Stimulated activated memory B cell treated with anti-CD40 and anti-IgM and Interleukin-4, amounts not matched to agents 10 μg/mL and 1 μg/mL and 100 μg/mL, for 72 hours (primary cell): ENCODE data around the gene RBM38.
"Not testable (repeated sequence)": the region's sequence is repeated elsewhere in the genome, so short reads cannot be mapped to it uniquely, and the experiment has no call there.

Source experiments
- ATAC-seq: fragments of 150-1000 bp; cut with Tn5 transposase; 2 replicates; pipeline ENCODE4 v1.10.0; 2021
- H3K27ac Mint-ChIP-seq: one replicate; pipeline ENCODE4 v1.8.0; 2022; ENCODE audit warnings: mild to moderate bottlenecking, mixed read lengths
- H3K27me3 Mint-ChIP-seq: one replicate; pipeline ENCODE4 v1.8.0; 2022; ENCODE audit warnings: mixed read lengths
- H3K36me3 Mint-ChIP-seq: one replicate; pipeline ENCODE4 v1.8.0; 2022; ENCODE audit warnings: mixed read lengths
- H3K4me1 Mint-ChIP-seq: one replicate; pipeline ENCODE4 v1.8.0; 2022; ENCODE audit warnings: mixed read lengths
- H3K4me3 Mint-ChIP-seq: one replicate; pipeline ENCODE4 v1.8.0; 2022; ENCODE audit warnings: mild to moderate bottlenecking, moderate library complexity, mixed read lengths
- H3K9me3 Mint-ChIP-seq: one replicate; pipeline ENCODE4 v1.8.0; 2022; ENCODE audit warnings: mixed read lengths

The RBM38 gene

DNA sequence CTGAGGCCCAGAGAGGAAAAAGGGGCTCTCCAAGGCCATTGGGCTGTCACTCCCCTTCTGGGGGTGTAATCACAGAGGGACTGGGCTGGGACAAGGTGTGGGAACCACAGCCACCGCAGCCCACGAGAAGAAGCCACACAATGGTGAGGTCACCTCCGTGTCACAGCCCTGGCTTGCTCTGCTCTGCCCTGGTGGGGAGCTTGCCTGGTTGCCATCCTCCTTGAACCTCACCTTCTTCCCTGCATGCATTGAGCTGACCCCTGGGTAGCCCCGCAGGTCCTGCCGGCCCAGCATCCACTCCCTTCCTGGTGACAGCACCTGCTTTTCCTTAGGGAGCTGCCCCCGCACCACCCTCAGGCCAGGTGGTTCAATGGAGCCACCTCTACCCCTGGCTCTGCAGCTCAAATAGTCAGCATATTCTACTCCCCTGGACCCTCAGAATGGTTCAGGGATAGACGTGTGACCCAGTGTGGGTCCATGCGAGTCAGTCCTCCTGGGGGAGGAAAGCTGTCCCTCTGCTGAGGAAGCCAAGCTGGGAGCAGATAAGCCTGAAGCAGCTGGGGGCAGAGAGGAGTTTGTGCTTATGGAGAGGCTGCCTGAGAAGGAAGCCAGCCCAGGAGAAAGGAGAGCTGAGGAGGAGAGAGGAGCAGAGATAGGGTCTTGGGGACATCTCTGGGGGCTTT, 21.3 kb downstream of the RBM38 start:
- Mint-ChIP-seq H3K4me3 (no peak overlapping the region), H3K9me3 (no peaks in the 10 kb centered on the region), H3K27ac (no peak overlapping the region), H3K4me1 (peaks cover 31% of the 10 kb centered on the region), H3K27me3 (no peaks in the 10 kb centered on the region), H3K36me3 (peaks cover 29% of the 10 kb centered on the region)
- ATAC-seq, result peak; percentile 41

- Mint-ChIP-seq H3K27me3 (no peaks in the 10 kb centered on the region), H3K4me1 (peaks cover 31% of the 10 kb centered on the region), H3K4me3 (no peak overlapping the region), H3K9me3 (no peaks in the 10 kb centered on the region), H3K36me3 (peaks cover 14% of the 10 kb centered on the region), H3K27ac (no peak overlapping the region)
- ATAC-seq, result no peak
Measured at GRCh38 chr20:57413986-57414385, 22.8 kb downstream of the RBM38 start.

- peaks cover 22% of the 10 kb centered on the region for H3K4me1 Mint-ChIP-seq
- H3K4me3 Mint-ChIP-seq, result no peak overlapping the region
- H3K27me3 Mint-ChIP-seq, result no peaks in the 10 kb centered on the region
- H3K27ac Mint-ChIP-seq, result no peak overlapping the region
- no peak for ATAC-seq
- no peaks in the 10 kb centered on the region for H3K9me3 Mint-ChIP-seq
- peaks cover 4% of the 10 kb centered on the region for H3K36me3 Mint-ChIP-seq
Measured at GRCh38 chr20:57414867-57415592, 23.8 kb downstream of the RBM38 start.

DNA sequence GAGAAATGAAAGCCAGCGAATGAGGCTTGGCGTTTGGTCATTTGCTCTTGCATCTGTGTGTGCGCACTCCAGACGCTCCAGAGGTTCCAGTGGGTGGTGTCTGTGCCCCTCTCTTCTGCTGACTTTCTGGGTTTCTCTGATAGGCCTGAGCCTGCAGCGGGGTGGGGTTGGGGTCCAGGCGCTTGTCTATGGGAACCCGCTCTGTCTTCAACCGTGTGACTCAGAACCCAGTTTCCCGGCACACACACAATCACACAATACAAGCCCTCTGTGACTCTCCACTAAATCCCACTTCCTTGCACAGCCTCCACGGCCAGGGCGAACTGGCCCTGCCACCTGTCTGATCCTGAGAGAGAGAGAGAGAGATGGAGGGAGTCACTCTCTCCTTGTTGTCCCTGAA, 24.6 kb downstream of the RBM38 start:
- Mint-ChIP-seq H3K27ac (no peak overlapping the region), H3K4me3 (no peak overlapping the region), H3K27me3 (no peaks in the 10 kb centered on the region), H3K4me1 (peaks cover 23% of the 10 kb centered on the region), H3K9me3 (no peaks in the 10 kb centered on the region), H3K36me3 (no peaks in the 10 kb centered on the region)
- ATAC-seq, result no peak

DNA sequence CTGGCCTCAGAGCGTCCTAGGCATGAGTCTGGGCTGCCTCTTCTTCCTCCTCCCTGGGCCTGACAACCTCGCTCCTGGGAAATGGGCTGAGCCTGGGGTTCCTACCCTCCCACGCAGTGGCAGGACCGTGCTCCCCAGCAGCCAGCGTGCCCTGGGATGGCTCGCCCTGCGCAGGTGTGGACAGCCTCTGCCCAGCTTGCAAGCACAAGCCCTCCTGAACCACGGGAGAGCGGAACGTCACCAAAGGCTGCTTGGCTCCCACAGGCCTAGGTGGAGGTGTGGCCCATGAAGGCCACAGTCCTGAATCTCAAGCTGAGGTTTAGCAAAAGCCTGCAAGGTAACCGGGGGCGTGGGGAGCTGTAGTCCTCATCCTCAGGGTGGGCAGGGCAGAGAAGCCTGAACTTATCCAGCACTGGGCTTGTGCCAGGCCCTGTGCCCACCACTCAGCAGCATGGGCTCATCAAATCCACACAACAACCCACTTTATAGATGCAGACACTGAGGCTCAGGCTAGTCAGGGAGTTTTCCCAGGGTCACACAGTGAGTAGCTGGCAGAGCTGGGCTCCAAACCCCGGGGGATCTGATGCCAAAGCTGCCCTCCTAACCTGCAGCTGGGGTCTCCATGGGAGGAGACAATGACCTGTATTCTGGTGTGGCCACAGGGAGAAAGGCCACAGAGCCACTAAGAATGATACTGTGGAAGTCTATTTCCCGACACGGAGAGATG, 25.3 kb downstream of the RBM38 start:
- Mint-ChIP-seq H3K27ac (no peak overlapping the region), H3K36me3 (no peaks in the 10 kb centered on the region), H3K4me3 (no peak overlapping the region), H3K9me3 (no peaks in the 10 kb centered on the region), H3K4me1 (peaks cover 17% of the 10 kb centered on the region), H3K27me3 (no peaks in the 10 kb centered on the region)
- no peak for ATAC-seq

DNA sequence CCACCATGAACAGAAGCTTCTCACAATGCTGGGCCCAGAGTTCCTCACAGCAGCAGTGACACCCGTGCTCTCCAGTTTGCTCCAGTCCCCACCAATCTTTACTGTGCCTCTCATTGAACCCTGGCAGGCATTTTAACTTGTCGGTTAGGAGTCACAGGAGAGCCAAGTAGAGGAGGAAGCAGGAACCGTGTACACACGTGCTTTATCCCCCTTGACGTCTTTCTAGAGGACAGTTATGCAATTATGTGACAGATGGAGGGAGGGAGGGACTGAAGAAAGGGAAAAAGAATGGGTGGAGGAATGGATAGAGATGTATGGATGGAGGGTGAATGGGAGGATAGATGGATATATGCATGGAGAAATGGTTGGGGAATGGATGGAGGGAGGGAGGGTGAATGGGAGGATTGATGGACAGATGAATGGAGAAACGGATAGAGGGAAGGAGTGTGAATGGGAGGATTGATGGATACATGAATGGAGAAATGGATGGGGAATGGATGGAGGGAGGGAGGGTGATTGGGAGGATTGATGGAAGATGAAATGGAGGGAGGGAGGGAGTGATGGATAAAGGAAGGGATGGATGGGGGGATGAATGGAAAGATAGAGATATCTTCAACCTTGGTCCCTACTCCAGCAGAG, 26.0 kb downstream of the RBM38 start:
- no peak overlapping the region for H3K4me3 Mint-ChIP-seq
- no peaks in the 10 kb centered on the region for H3K27me3 Mint-ChIP-seq
- H3K4me1 Mint-ChIP-seq, result peaks cover 16% of the 10 kb centered on the region
- no peaks in the 10 kb centered on the region for H3K9me3 Mint-ChIP-seq
- H3K36me3 Mint-ChIP-seq, result no peaks in the 10 kb centered on the region
- no peak overlapping the region for H3K27ac Mint-ChIP-seq
- no peak for ATAC-seq

GRCh38 chr20:57417830-57418780, 26.9 kb downstream of the RBM38 start:
- Mint-ChIP-seq H3K27me3 (no peaks in the 10 kb centered on the region), H3K9me3 (no peaks in the 10 kb centered on the region), H3K4me3 (no peak overlapping the region), H3K27ac (no peak overlapping the region), H3K36me3 (no peaks in the 10 kb centered on the region), H3K4me1 (peaks cover 10% of the 10 kb centered on the region)
- no peak for ATAC-seq

DNA sequence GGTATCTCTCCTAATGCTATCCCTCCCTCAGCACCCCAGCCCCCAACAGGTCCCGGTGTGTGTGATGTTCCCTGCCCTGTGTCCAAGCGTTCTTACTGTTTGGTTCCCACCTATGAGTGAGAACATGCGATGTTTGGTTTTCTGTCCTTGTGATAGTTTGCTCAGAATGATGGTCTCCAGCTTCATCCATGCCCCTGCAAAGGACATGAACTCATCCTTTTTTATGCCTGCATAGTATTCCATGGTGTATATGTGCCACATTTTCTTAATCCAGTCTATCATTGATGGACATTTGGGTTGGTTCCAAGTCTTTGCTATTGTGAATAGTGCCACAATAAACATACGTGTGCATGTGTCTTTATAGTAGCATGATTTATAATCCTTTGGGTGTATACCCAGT, 28.3 kb downstream of the RBM38 start:
- not testable (repeated sequence) for ATAC-seq, H3K27me3 Mint-ChIP-seq, H3K9me3 Mint-ChIP-seq, H3K36me3 Mint-ChIP-seq, H3K27ac Mint-ChIP-seq, H3K4me3 Mint-ChIP-seq
- peaks cover 17% of the 10 kb centered on the region for H3K4me1 Mint-ChIP-seq

GRCh38 chr20:57420571-57421252, 29.5 kb downstream of the RBM38 start:
- Mint-ChIP-seq H3K4me3 (no peak overlapping the region), H3K4me1 (peaks cover 27% of the 10 kb centered on the region), H3K9me3 (no peaks in the 10 kb centered on the region), H3K27me3 (no peaks in the 10 kb centered on the region), H3K36me3 (no peaks in the 10 kb centered on the region), H3K27ac (peak overlapping the region; percentile 17)
- ATAC-seq, result peak; percentile 25

- peak; percentile 4 for ATAC-seq
- Mint-ChIP-seq H3K4me1 (peaks cover 36% of the 10 kb centered on the region), H3K27me3 (no peaks in the 10 kb centered on the region), H3K27ac (no peak overlapping the region), H3K4me3 (no peak overlapping the region), H3K36me3 (no peaks in the 10 kb centered on the region), H3K9me3 (no peaks in the 10 kb centered on the region)
Measured at GRCh38 chr20:57421253-57422220, 30.3 kb downstream of the RBM38 start.

GRCh38 chr20:57422254-57422653, 31.1 kb downstream of the RBM38 start:
- H3K4me3 Mint-ChIP-seq, result no peak overlapping the region
- no peak for ATAC-seq
- no peak overlapping the region for H3K27ac Mint-ChIP-seq
- no peaks in the 10 kb centered on the region for H3K36me3 Mint-ChIP-seq
- no peaks in the 10 kb centered on the region for H3K27me3 Mint-ChIP-seq
- H3K4me1 Mint-ChIP-seq, result peaks cover 43% of the 10 kb centered on the region
- no peaks in the 10 kb centered on the region for H3K9me3 Mint-ChIP-seq

DNA sequence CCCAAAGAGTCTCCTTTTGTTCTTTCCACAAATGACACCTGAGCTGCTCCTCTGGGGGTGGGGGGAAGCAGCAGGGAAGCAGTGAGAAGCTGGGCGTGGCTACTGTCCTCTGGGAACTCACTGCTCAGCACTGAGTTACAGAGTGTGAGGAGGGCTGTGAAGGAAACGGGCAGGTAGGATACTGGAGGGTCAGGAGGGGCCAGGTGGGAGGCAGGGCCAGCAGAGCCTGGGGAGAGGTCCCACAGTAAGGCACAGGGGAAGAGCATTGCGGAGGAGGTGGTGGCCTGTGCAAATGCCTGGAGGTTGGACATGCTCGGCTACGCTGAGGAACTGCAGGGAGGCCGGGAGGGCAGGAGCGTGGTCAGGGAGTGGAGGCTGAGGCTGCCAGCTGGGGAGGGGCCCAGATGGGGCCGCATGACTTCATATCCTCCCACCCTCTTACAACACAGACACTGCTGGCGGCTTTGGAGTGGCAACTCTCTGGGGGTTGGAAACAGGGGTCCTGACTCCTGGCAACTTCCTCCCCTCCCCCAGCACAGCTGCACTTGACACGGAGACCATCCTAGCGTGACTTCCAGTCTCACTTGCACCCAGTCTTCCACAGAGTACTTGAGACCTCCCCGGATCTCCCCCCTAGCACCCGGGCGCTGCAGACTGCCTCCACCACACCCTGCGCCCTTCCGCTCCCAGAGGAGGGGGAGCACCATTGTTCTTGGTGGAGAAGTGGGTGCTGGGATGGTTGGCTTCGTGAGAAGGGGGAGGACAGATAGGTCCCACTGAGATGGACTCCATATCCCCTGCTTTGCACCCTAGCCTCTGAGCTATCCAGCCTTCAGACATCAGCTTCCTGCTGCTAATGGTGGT, 34.2 kb downstream of the RBM38 start:
- peaks cover 67% of the 10 kb centered on the region for H3K4me1 Mint-ChIP-seq
- no peaks in the 10 kb centered on the region for H3K27me3 Mint-ChIP-seq
- H3K4me3 Mint-ChIP-seq, result no peak overlapping the region
- peak; percentile 28 for ATAC-seq
- no peaks in the 10 kb centered on the region for H3K9me3 Mint-ChIP-seq
- peak overlapping the region; percentile 34 for H3K27ac Mint-ChIP-seq
- H3K36me3 Mint-ChIP-seq, result no peaks in the 10 kb centered on the region
